ENCODE measurements around the gene MOCS1. TPM values are rescaled to one million over a fixed set of nuclear protein-coding genes. Genes with fewer than 3 reads are reported as not detected.

Gene MOCS1
- total and polyA plus RNA-seq, 9 of the 15 experiments (the other 6 are each of a cell fraction or from before 2014, with no cell fraction given), result 0.69 to 12.7 (median 8.7) TPM

GRCh38 chr6:39965751-39966150, 31.5 kb upstream of the MOCS1 start (continued):
- TF ChIP-seq SRSF3 (IDR thresholded peaks at IDR 0.05; ENCODE audit: insufficient read depth, low read length), result no peak

- intact Hi-C loops (cut with micrococcal nuclease) (no loop called here), in situ Hi-C loops (cut with MboI) (no loop called here)
- DNase-seq (ENCODE audit: extremely low read depth in 1 of 4, low spot score in 3 of 4) (no peak), ATAC-seq (no peak), FAIRE-seq (no peak)
- H2AFZ ChIP-seq (ENCODE audit: low read depth, low read length), result no peak overlapping the region
- H4K20me1 ChIP-seq (replicated peaks; ENCODE audit: control insufficient read depth, insufficient read depth, low read length), result no peaks in the 10 kb centered on the region
- H3K27me3 ChIP-seq (ENCODE audit: control insufficient read depth in 2 of 2, insufficient read depth in 2 of 2, low read length in 2 of 2), result 0 out of 5 replicates have a peak, but pooled peaks cover 0 to 3% of the 10 kb centered on the region in 2 experiments
- WGBS (ENCODE audit: insufficient coverage, low coverage, missing lambda C conversion rate), result 0% methylated on average over 2 of the region's 2 CpGs
- H3K4me1 ChIP-seq (replicated peaks in 1 of 2; ENCODE audit: control insufficient read depth in 2 of 2, insufficient read depth in 2 of 2, low read length in 2 of 2), result no peaks in the 10 kb centered on the region; a peak in 1 of 5 replicates
- no peaks in the 10 kb centered on the region for H3K36me3 ChIP-seq (ENCODE audit: control insufficient read depth, insufficient read depth, low read length)
- H3K27ac ChIP-seq (ENCODE audit: extremely low read depth, low read depth, low read length), result no peak overlapping the region
- H3K4me3 ChIP-seq, result no peak overlapping the region
- H3K9me3 ChIP-seq (replicated peaks; ENCODE audit: control insufficient read depth, insufficient read depth, low read depth, low read length), result no peaks in the 10 kb centered on the region
- ChIA-PET POLR2A (interaction anchor here (0.6 kb wide), 1 partner anchor 27 kb away, joined by 3 read pairs; no protein-coding TSS in a partner anchor), CTCF (ENCODE audit: low intra/inter-chr PET ratio) (no interaction called here)
- H3K9me1 ChIP-seq (ENCODE audit: control insufficient read depth, insufficient read depth, low read length), result no peaks in the 10 kb centered on the region
- no peak overlapping the region for H3K4me2 ChIP-seq (ENCODE audit: insufficient read depth, low read length)
- no peaks in the 10 kb centered on the region for H3K79me2 ChIP-seq (ENCODE audit: control insufficient read depth, insufficient read depth, low read length)
- H3K9ac ChIP-seq (ENCODE audit: insufficient read depth in 1 of 2, low read depth in 2 of 2, low read length in 2 of 2), result no peak overlapping the region
- BruUV-seq (replicated peaks), result no TSS peak
- TF ChIP-seq ZC3H4 (CRISPR knock-in tag; IDR thresholded peaks at IDR 0.05; ENCODE audit: borderline replicate concordance) (no peak), ZNF436 (CRISPR knock-in tag; IDR thresholded peaks at IDR 0.05) (no peak), ZC3H8 (IDR thresholded peaks at IDR 0.05) (no peak), TCF15 (CRISPR knock-in tag; IDR thresholded peaks at IDR 0.05) (no peak), SLC30A9 (CRISPR knock-in tag; IDR thresholded peaks at IDR 0.05) (no peak), CGGBP1 (CRISPR knock-in tag; IDR thresholded peaks at IDR 0.05) (no peak), MCM5 (IDR thresholded peaks at IDR 0.05; ENCODE audit: low read depth) (no peak), FOXA3 (CRISPR knock-in tag; conservative IDR thresholded peaks at IDR 0.05 in 1 of 2, IDR thresholded peaks at IDR 0.05 in 1 of 2) (0 out of 4 replicates have a peak, but pooled peaks of 1 of the 2 experiments have one; percentile 51), ZNF41 (CRISPR knock-in tag; conservative IDR thresholded peaks at IDR 0.05) (no peak), KAT8 (IDR thresholded peaks at IDR 0.05; ENCODE audit: low read depth) (no peak)
- TF ChIP-seq, protein P1, sequence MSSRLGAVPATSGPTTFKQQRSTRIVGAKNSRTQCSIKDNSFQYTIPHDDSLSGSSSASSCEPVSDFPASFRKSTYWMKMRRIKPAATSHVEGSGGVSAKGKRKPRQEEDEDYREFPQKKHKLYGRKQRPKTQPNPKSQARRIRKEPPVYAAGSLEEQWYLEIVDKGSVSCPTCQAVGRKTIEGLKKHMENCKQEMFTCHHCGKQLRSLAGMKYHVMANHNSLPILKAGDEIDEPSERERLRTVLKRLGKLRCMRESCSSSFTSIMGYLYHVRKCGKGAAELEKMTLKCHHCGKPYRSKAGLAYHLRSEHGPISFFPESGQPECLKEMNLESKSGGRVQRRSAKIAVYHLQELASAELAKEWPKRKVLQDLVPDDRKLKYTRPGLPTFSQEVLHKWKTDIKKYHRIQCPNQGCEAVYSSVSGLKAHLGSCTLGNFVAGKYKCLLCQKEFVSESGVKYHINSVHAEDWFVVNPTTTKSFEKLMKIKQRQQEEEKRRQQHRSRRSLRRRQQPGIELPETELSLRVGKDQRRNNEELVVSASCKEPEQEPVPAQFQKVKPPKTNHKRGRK (tag; IDR thresholded peaks at IDR 0.05), result 0 out of 2 replicates have a peak, but pooled peaks have one; percentile 8
- TF ChIP-seq, protein P2, sequence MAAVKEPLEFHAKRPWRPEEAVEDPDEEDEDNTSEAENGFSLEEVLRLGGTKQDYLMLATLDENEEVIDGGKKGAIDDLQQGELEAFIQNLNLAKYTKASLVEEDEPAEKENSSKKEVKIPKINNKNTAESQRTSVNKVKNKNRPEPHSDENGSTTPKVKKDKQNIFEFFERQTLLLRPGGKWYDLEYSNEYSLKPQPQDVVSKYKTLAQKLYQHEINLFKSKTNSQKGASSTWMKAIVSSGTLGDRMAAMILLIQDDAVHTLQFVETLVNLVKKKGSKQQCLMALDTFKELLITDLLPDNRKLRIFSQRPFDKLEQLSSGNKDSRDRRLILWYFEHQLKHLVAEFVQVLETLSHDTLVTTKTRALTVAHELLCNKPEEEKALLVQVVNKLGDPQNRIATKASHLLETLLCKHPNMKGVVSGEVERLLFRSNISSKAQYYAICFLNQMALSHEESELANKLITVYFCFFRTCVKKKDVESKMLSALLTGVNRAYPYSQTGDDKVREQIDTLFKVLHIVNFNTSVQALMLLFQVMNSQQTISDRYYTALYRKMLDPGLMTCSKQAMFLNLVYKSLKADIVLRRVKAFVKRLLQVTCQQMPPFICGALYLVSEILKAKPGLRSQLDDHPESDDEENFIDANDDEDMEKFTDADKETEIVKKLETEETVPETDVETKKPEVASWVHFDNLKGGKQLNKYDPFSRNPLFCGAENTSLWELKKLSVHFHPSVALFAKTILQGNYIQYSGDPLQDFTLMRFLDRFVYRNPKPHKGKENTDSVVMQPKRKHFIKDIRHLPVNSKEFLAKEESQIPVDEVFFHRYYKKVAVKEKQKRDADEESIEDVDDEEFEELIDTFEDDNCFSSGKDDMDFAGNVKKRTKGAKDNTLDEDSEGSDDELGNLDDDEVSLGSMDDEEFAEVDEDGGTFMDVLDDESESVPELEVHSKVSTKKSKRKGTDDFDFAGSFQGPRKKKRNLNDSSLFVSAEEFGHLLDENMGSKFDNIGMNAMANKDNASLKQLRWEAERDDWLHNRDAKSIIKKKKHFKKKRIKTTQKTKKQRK (IDR thresholded peaks at IDR 0.05; ENCODE audit: borderline replicate concordance, low read depth, low read length), result no peak
- TF ChIP-seq, protein P3, sequence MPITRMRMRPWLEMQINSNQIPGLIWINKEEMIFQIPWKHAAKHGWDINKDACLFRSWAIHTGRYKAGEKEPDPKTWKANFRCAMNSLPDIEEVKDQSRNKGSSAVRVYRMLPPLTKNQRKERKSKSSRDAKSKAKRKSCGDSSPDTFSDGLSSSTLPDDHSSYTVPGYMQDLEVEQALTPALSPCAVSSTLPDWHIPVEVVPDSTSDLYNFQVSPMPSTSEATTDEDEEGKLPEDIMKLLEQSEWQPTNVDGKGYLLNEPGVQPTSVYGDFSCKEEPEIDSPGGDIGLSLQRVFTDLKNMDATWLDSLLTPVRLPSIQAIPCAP (CRISPR knock-in tag; IDR thresholded peaks at IDR 0.05; ENCODE audit: borderline replicate concordance), result no peak
These were observed 30.3 kb upstream of the MOCS1 start for GRCh38 chr6:39964530-39964929.
